ENCODE results near the gene MAPKBP1. TPM values are rescaled to one million over a fixed set of nuclear protein-coding genes. Genes with fewer than 3 reads are reported as not detected.

Gene MAPKBP1
- total RNA-seq, 4 donors from 2014 or later = 6.7 to 17.3 (median 7.8) TPM

- TF ChIP-seq CTCF (IDR thresholded peaks at IDR 0.05; ENCODE audit: low read depth) = no peak
Measured at GRCh38 chr15:41789236-41789635, 15.0 kb downstream of the MAPKBP1 start.

GRCh38 chr15:41789662-41790061 lies 15.4 kb downstream of the MAPKBP1 start:
- no peak for TF ChIP-seq CTCF (IDR thresholded peaks at IDR 0.05; ENCODE audit: low read depth)

- TF ChIP-seq CTCF (IDR thresholded peaks at IDR 0.05; ENCODE audit: low read depth) = no peak
Measured at GRCh38 chr15:41790169-41790568, 15.9 kb downstream of the MAPKBP1 start.

GRCh38 chr15:41790756-41791546 lies 16.7 kb downstream of the MAPKBP1 start:
- no peak for TF ChIP-seq CTCF (IDR thresholded peaks at IDR 0.05; ENCODE audit: low read depth)

GRCh38 chr15:41791547-41791937 lies 17.3 kb downstream of the MAPKBP1 start:
- TF ChIP-seq CTCF (IDR thresholded peaks at IDR 0.05; ENCODE audit: low read depth) = no peak

- TF ChIP-seq CTCF (IDR thresholded peaks at IDR 0.05; ENCODE audit: low read depth) = no peak
Measured at GRCh38 chr15:41792000-41792637, 17.8 kb downstream of the MAPKBP1 start.

GRCh38 chr15:41794081-41794480 lies 19.8 kb downstream of the MAPKBP1 start:
- TF ChIP-seq CTCF (IDR thresholded peaks at IDR 0.05; ENCODE audit: low read depth) = no peak

Measured in subcutaneous adipose tissue (tissue), 4 donors.